K562 (cell line): Measurements from ENCODE around the gene NQO2. TPM values are rescaled to one million over a fixed set of nuclear protein-coding genes. Genes with fewer than 3 reads are reported as not detected.
A peak's percentile ranks its signal among the peaks of the same experiment; 100 is the strongest.

Source experiments
- ATAC-seq: fragments of 200-7000 bp; cut with Tn5 transposase; 3 replicates; pipeline ENCODE4 v1.9.1; 2020; ENCODE audit warnings: moderate library complexity
- BruUV-seq: library from RNA; stranded (reverse); fragments of 400-500 nt; replicated peaks from 2 replicates; lab custom pipeline; 2021; lab: Mats Ljungman, UMichigan
- CTCF ChIA-PET: fragments of 300-600 bp; formaldehyde crosslinking; extraction: SDS; loops from one replicate; lab custom pipeline; 2021; ENCODE audit warnings: low intra/inter-chr PET ratio; lab: Yijun Ruan, JAX
- POLR2A ChIA-PET: fragments of 300-600, 350-650 bp; sonication (Branson Sonifier 250); formaldehyde crosslinking; extraction: SDS; loops from one replicate; lab custom pipeline; 2021; ENCODE audit warnings: antibody characterized with exemption, inconsistent platforms; lab: Yijun Ruan, JAX
- DNase-seq, 4 experiments: peaks; one replicate each; pipeline versions ENCODE4 v3.0.0 to v3.0.0-alpha.2; 2011 to 2018; ENCODE audit warnings: low spot score in 3 of 4, mixed read lengths in 3 of 4; ENCODE audit errors: extremely low read depth in 1 of 4
- FAIRE-seq: peaks from 2 replicates; lab custom pipeline; 2011; peaks lifted over from hg19 to GRCh38; lab: Jason Lieb, UNC
- H2AFZ ChIP-seq: 2 replicates; pipeline ENCODE4 v1.6.0; 2011; ENCODE audit warnings: low read depth, low read length, control low read depth, inconsistent platforms
- H3K27ac ChIP-seq: fragments of 200-600 bp; 3 replicates; pipeline ENCODE4 v1.8.0; 2011; ENCODE audit warnings: low read depth, mild to moderate bottlenecking, control low read depth, inconsistent platforms, low read length, moderate library complexity, mixed read lengths; ENCODE audit errors: extremely low read depth
- H3K27me3 ChIP-seq, 2 experiments: fragments of 300-600 bp in 1 of 2; 2 replicates in 1 of 2; 3 replicates in 1 of 2; pipeline versions ENCODE4 v1.6.0 to v1.8.0; 2011; ENCODE audit warnings: inconsistent platforms in 2 of 2, low read length in 2 of 2, mild to moderate bottlenecking in 1 of 2, mixed read lengths in 1 of 2, moderate library complexity in 1 of 2; ENCODE audit not compliant: control insufficient read depth in 2 of 2, insufficient read depth in 2 of 2
- H3K36me3 ChIP-seq: fragments of 300-600 bp; 3 replicates; pipeline ENCODE4 v1.8.0; 2011; ENCODE audit warnings: mild to moderate bottlenecking, low read length, inconsistent platforms; ENCODE audit not compliant: control insufficient read depth, insufficient read depth
- H3K4me1 ChIP-seq, 2 experiments: fragments of 200-600 bp in 1 of 2; replicated peaks in 1 of 2; 2 replicates in 1 of 2; 3 replicates in 1 of 2; pipeline versions ENCODE4 v1.5.1 to v1.8.0; 2011; ENCODE audit warnings: inconsistent platforms in 2 of 2, low read length in 2 of 2, mild to moderate bottlenecking in 1 of 2, mixed read lengths in 1 of 2, moderate library complexity in 1 of 2; ENCODE audit not compliant: control insufficient read depth in 2 of 2, insufficient read depth in 2 of 2
- H3K4me2 ChIP-seq: 2 replicates; pipeline ENCODE4 v1.6.1; 2011; ENCODE audit warnings: low read length, control low read depth, inconsistent platforms, mixed read lengths; ENCODE audit not compliant: insufficient read depth
- H3K4me3 ChIP-seq: fragments of 200-600 bp; sonication (generic), shearing (Covaris generic); 2 replicates; pipeline ENCODE4 v1.5.1; 2016; ENCODE audit warnings: control low read depth, inconsistent platforms
- H3K79me2 ChIP-seq: fragments of 200-600 bp; 3 replicates; pipeline ENCODE4 v1.8.0; 2011; ENCODE audit warnings: low read length, inconsistent platforms; ENCODE audit not compliant: control insufficient read depth, insufficient read depth
- H3K9ac ChIP-seq, 2 experiments: 2 replicates each; pipeline versions ENCODE4 v1.6.0 to v1.6.1; 2011; ENCODE audit warnings: low read depth in 2 of 2, low read length in 2 of 2, control low read depth in 1 of 2, inconsistent platforms in 1 of 2, mild to moderate bottlenecking in 1 of 2, mixed read lengths in 1 of 2; ENCODE audit not compliant: insufficient read depth in 1 of 2
- H3K9me1 ChIP-seq: one replicate; pipeline ENCODE4 v1.6.0; 2011; ENCODE audit warnings: inconsistent platforms, mild to moderate bottlenecking, low read length, moderate library complexity; ENCODE audit not compliant: control insufficient read depth, insufficient read depth
- H3K9me3 ChIP-seq: replicated peaks from 2 replicates; pipeline ENCODE4 v1.5.1; 2011; ENCODE audit warnings: low read depth, low read length, inconsistent platforms; ENCODE audit not compliant: control insufficient read depth, insufficient read depth
- H4K20me1 ChIP-seq: replicated peaks from 2 replicates; pipeline ENCODE4 v1.6.1; 2011; ENCODE audit warnings: low read length, inconsistent platforms, mixed read lengths; ENCODE audit not compliant: control insufficient read depth, insufficient read depth
- EP300 ChIP-seq: IDR thresholded peaks from 2 replicates; pipeline ENCODE4 v1.6.1; 2012; ENCODE audit warnings: low read length, improper control_type of control experiment
- FOXP1 ChIP-seq: sonication (generic); formaldehyde crosslinking; IDR thresholded peaks from 2 replicates; pipeline ENCODE4 v1.8.0; 2022; ENCODE audit warnings: mild to moderate bottlenecking, missing genetic modification reagents
- HDAC3 ChIP-seq: fragments of 450-650 bp; IDR thresholded peaks from 2 replicates; pipeline ENCODE4 v1.6.1; 2018; ENCODE audit warnings: borderline replicate concordance, mild to moderate bottlenecking, moderate library complexity; ENCODE audit not compliant: partially characterized antibody
- NFRKB ChIP-seq: fragments of 450-650 bp; IDR thresholded peaks from 2 replicates; pipeline ENCODE4 v1.6.1; 2016; ENCODE audit warnings: low read depth
- NR2C2 ChIP-seq, 2 experiments: fragments of 200-800 bp in 1 of 2; sonication (Bioruptor generic) in 1 of 2; sonication (generic) in 1 of 2; formaldehyde crosslinking in 1 of 2; IDR thresholded peaks; 2 replicates each; pipeline versions ENCODE4 v1.6.1 to v1.8.0; 2016 to 2022; ENCODE audit warnings: mild to moderate bottlenecking in 1 of 2, missing compliant biosample characterization in 1 of 2, missing genetic modification characterization in 1 of 2, missing genetic modification reagents in 1 of 2
- SIRT6 ChIP-seq: IDR thresholded peaks from one replicate; pipeline ENCODE4 v1.6.1; 2012; ENCODE audit warnings: low read depth, mild to moderate bottlenecking, control low read depth, inconsistent platforms, low read length, moderate library complexity
- XRCC5 ChIP-seq: fragments of 200-400 bp; formaldehyde crosslinking; IDR thresholded peaks from 2 replicates; pipeline ENCODE4 v1.6.1; 2017; ENCODE audit warnings: low read depth, mild to moderate bottlenecking, low read length
- ZFPM2 ChIP-seq: fragments of 250-450 bp; sonication (Bioruptor Pico); IDR thresholded peaks from 2 replicates; pipeline ENCODE4 v1.5.1; 2022; ENCODE audit warnings: mild to moderate bottlenecking
- ZNF165 ChIP-seq: fragments of 250-450 bp; sonication (Bioruptor Pico); IDR thresholded peaks from 2 replicates; pipeline ENCODE4 v1.4.0; 2020; ENCODE audit warnings: borderline replicate concordance
- ZNF785 ChIP-seq: fragments of 250-450 bp; sonication (Bioruptor Pico); IDR thresholded peaks from 2 replicates; pipeline ENCODE4 v1.4.0; 2020; ENCODE audit warnings: mild to moderate bottlenecking
- WGBS: fragments of 100-300 bp; shearing (Covaris generic); methylation state at CpG from one replicate; pipeline ENCODE4 v1.1.6; 2016; ENCODE audit warnings: low coverage, mixed read lengths; ENCODE audit not compliant: insufficient coverage; ENCODE audit errors: missing lambda C conversion rate; 5-methylcytosine and 5-hydroxymethylcytosine counted together
- in situ Hi-C: fragments of 300-500 bp; cut with MboI; formaldehyde crosslinking; loops from 4 replicates; pipeline ENCODE4 v1.15.0; 2018; ENCODE audit warnings: inconsistent platforms, mixed read lengths
- intact Hi-C: fragments of 100-400 bp; cut with micrococcal nuclease; formaldehyde crosslinking; loops from 2 replicates; pipeline ENCODE4 v1.14.2; 2022
- polyA plus RNA-seq, 8 experiments: library from polyadenylated mRNA; depleted of rRNA in 4 of 8; stranded (reverse) in 5 of 8; unstranded in 3 of 8; fragments of >200 nt; fragmentation: Nextera tagmentation in 2 of 8; fragmentation: Illumina TruSeq in 1 of 8; extraction: Ambion mirVana in 2 of 8; extraction: Trizol in 1 of 8; gene quantifications; 2 replicates each; pipeline versions ENCODE4 v1.2.1 to v1.2.3, GENCODE V29; 2011 to 2014; ENCODE audit warnings: inconsistent platforms in 1 of 8, missing spikeins in 1 of 8
- total RNA-seq, 7 experiments: library from RNA; depleted of rRNA in 6 of 7; stranded (reverse); fragments of >200 nt in 6 of 7; fragmentation: Illumina TruSeq in 2 of 7; extraction: Trizol in 2 of 7; gene quantifications; 2 replicates each; pipeline versions ENCODE4 v1.2.1 to v1.2.3, GENCODE V29; 2011 to 2021; ENCODE audit warnings: low replicate concordance in 1 of 7
- TF ChIP-seq, protein P1 (sequence below): sonication (generic); formaldehyde crosslinking; IDR thresholded peaks from 2 replicates; pipeline ENCODE4 v1.8.0; 2022; ENCODE audit warnings: mild to moderate bottlenecking, missing genetic modification reagents, borderline replicate concordance
- TF ChIP-seq, protein P2 (sequence below): fragments of 250-450 bp; sonication (Bioruptor Pico); IDR thresholded peaks from 2 replicates; pipeline ENCODE4 v1.9.0; 2021; ENCODE audit warnings: mild to moderate bottlenecking, inconsistent platforms
- TF ChIP-seq, protein P3 (sequence below): fragments of 450-650 bp; IDR thresholded peaks from 2 replicates; pipeline ENCODE4 v1.6.1; 2018; ENCODE audit warnings: mild to moderate bottlenecking, low read depth; ENCODE audit not compliant: partially characterized antibody
- TF ChIP-seq, protein P4 (sequence below): sonication (generic); formaldehyde crosslinking; IDR thresholded peaks from 2 replicates; pipeline ENCODE4 v1.9.0; 2022; ENCODE audit warnings: mild to moderate bottlenecking, missing genetic modification reagents

Gene NQO2
- total and polyA plus RNA-seq, 9 of the 15 experiments (the other 6 are each of a cell fraction or from before 2014, with no cell fraction given): 54.6 to 214 (median 116) TPM

DNA sequence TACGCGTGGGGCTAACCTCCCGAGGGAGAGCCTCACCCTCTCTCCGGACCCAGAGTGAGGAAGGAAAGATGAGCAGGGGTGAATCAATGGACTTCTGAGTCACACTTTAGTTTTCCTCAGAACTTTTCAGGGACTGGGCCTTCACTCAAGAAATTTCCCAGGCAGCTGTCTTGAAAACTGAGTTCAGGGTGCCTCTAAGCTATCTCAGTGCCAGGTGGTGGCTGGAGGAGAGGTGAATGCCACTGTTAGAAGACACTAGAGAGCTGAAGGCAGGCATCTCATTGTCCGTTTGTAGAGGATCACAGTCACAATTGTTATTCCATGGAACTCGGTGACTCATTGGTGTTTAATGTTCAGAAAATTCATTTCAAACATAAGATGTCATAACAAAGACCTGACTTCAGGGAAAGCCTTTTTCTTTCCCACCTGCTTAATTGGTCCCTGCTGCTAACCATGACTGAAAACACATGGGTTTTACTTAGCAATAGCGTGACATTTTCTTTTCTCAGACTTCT, 23.1 kb upstream of the NQO2 start:
- no peaks in the 10 kb centered on the region for H4K20me1 ChIP-seq
- ATAC-seq (no peak), DNase-seq (no peak), FAIRE-seq (no peak)
- H2AFZ ChIP-seq: peak overlapping the region; percentile 79
- no peaks in the 10 kb centered on the region for H3K27me3 ChIP-seq
- no peaks in the 10 kb centered on the region for H3K9me1 ChIP-seq
- H3K79me2 ChIP-seq: peaks cover 3% of the 10 kb centered on the region; the same call in 1 of the 3 replicates
- intact Hi-C loops (no loop called here), in situ Hi-C loops (no loop called here)
- peak overlapping the region; percentile 14; the same call in 2 of the 3 replicates for H3K27ac ChIP-seq
- POLR2A ChIA-PET: interaction anchor here (1.0 to 2.7 kb wide), 4 partner anchors 8 to 135 kb away, joined by 3 to 22 read pairs (median 4); partner anchors contain the start of gene SERPINB1
- CTCF ChIA-PET: no interaction called here
- no peaks in the 10 kb centered on the region for H3K9me3 ChIP-seq
- H3K4me2 ChIP-seq: no peak overlapping the region
- peaks cover 16 to 62% of the 10 kb centered on the region in 2 experiments for H3K4me1 ChIP-seq
- H3K4me3 ChIP-seq: no peak overlapping the region
- no peaks in the 10 kb centered on the region for H3K36me3 ChIP-seq
- BruUV-seq: no TSS peak
- WGBS: 45% methylated on average over 7 of the region's 7 CpGs
- H3K9ac ChIP-seq: 0 out of 4 replicates have a peak overlapping the region, but pooled peaks of 1 of the 2 experiments have one; percentile 20
- TF ChIP-seq, protein P1, sequence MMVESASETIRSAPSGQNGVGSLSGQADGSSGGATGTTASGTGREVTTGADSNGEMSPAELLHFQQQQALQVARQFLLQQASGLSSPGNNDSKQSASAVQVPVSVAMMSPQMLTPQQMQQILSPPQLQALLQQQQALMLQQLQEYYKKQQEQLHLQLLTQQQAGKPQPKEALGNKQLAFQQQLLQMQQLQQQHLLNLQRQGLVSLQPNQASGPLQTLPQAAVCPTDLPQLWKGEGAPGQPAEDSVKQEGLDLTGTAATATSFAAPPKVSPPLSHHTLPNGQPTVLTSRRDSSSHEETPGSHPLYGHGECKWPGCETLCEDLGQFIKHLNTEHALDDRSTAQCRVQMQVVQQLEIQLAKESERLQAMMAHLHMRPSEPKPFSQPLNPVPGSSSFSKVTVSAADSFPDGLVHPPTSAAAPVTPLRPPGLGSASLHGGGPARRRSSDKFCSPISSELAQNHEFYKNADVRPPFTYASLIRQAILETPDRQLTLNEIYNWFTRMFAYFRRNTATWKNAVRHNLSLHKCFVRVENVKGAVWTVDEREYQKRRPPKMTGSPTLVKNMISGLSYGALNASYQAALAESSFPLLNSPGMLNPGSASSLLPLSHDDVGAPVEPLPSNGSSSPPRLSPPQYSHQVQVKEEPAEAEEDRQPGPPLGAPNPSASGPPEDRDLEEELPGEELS (CRISPR knock-in tag): no peak
- TF ChIP-seq FOXP1 (CRISPR knock-in tag) (no peak), EP300 (no peak), SIRT6 (no peak), NR2C2 (CRISPR knock-in tag; IDR thresholded peaks at IDR 0.05) (no peak), NR2C2 (tag; IDR thresholded peaks at IDR 0.05) (no peak), ZNF785 (CRISPR knock-in tag) (no peak), ZFPM2 (CRISPR knock-in tag) (no peak), HDAC3 (no peak), ZNF165 (CRISPR knock-in tag) (no peak), NFRKB (no peak), XRCC5 (no peak)
- TF ChIP-seq, protein P2, sequence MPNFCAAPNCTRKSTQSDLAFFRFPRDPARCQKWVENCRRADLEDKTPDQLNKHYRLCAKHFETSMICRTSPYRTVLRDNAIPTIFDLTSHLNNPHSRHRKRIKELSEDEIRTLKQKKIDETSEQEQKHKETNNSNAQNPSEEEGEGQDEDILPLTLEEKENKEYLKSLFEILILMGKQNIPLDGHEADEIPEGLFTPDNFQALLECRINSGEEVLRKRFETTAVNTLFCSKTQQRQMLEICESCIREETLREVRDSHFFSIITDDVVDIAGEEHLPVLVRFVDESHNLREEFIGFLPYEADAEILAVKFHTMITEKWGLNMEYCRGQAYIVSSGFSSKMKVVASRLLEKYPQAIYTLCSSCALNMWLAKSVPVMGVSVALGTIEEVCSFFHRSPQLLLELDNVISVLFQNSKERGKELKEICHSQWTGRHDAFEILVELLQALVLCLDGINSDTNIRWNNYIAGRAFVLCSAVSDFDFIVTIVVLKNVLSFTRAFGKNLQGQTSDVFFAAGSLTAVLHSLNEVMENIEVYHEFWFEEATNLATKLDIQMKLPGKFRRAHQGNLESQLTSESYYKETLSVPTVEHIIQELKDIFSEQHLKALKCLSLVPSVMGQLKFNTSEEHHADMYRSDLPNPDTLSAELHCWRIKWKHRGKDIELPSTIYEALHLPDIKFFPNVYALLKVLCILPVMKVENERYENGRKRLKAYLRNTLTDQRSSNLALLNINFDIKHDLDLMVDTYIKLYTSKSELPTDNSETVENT (CRISPR knock-in tag): no peak
- TF ChIP-seq, protein P3, sequence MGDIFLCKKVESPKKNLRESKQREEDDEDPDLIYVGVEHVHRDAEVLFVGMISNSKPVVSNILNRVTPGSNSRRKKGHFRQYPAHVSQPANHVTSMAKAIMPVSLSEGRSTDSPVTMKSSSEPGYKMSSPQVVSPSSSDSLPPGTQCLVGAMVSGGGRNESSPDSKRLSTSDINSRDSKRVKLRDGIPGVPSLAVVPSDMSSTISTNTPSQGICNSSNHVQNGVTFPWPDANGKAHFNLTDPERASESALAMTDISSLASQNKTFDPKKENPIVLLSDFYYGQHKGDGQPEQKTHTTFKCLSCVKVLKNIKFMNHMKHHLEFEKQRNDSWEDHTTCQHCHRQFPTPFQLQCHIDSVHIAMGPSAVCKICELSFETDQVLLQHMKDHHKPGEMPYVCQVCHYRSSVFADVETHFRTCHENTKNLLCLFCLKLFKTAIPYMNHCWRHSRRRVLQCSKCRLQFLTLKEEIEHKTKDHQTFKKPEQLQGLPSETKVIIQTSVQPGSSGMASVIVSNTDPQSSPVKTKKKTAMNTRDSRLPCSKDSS: no peak
- TF ChIP-seq, protein P4, sequence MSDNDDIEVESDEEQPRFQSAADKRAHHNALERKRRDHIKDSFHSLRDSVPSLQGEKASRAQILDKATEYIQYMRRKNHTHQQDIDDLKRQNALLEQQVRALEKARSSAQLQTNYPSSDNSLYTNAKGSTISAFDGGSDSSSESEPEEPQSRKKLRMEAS: no peak
